Urinary bladder (tissue), 4 donors: Measurements from ENCODE around the gene APEH. TPM values are rescaled to one million over a fixed set of nuclear protein-coding genes. Genes with fewer than 3 reads are reported as not detected.
A peak's percentile ranks its signal among the peaks of the same experiment; 100 is the strongest.

Experiments
- DNase-seq: peaks from one replicate; pipeline ENCODE4 v3.0.0-alpha.2; 2015; ENCODE audit errors: extremely low spot score
- H3K27ac ChIP-seq: one replicate; pipeline ENCODE4 v1.5.1; 2013; ENCODE audit warnings: low read depth, mild to moderate bottlenecking, moderate library complexity
- H3K36me3 ChIP-seq: one replicate; pipeline ENCODE4 v1.6.1; 2013; ENCODE audit warnings: mild to moderate bottlenecking, moderate library complexity; ENCODE audit not compliant: insufficient read depth
- H3K4me1 ChIP-seq: one replicate; pipeline ENCODE4 v1.6.1; 2013; ENCODE audit warnings: mild to moderate bottlenecking, moderate library complexity; ENCODE audit not compliant: insufficient read depth
- H3K4me3 ChIP-seq: one replicate; pipeline ENCODE4 v1.5.1; 2013; ENCODE audit warnings: low read depth, low read length
- WGBS: extraction: QIAGEN DNeasy Blood & Tissue Kit; methylation state at CpG from one replicate; pipeline ENCODE4 v1.1.7; 2013; 5-methylcytosine and 5-hydroxymethylcytosine counted together
- polyA plus RNA-seq: library from polyadenylated mRNA; stranded (reverse); fragments of 200-250 nt; gene quantifications from one replicate; pipeline ENCODE4 v1.2.3, GENCODE V29; 2013
- total RNA-seq: library from RNA; depleted of rRNA; stranded (reverse); fragments of >200 nt; gene quantifications from one replicate; pipeline ENCODE4 v1.2.3, GENCODE V29; 2014
- donor health status: healthy with polysubstance abuse.
- donor health status: healthy.

The APEH gene
- total RNA-seq (51.4 TPM), polyA plus RNA-seq (73.4 TPM)

DNA sequence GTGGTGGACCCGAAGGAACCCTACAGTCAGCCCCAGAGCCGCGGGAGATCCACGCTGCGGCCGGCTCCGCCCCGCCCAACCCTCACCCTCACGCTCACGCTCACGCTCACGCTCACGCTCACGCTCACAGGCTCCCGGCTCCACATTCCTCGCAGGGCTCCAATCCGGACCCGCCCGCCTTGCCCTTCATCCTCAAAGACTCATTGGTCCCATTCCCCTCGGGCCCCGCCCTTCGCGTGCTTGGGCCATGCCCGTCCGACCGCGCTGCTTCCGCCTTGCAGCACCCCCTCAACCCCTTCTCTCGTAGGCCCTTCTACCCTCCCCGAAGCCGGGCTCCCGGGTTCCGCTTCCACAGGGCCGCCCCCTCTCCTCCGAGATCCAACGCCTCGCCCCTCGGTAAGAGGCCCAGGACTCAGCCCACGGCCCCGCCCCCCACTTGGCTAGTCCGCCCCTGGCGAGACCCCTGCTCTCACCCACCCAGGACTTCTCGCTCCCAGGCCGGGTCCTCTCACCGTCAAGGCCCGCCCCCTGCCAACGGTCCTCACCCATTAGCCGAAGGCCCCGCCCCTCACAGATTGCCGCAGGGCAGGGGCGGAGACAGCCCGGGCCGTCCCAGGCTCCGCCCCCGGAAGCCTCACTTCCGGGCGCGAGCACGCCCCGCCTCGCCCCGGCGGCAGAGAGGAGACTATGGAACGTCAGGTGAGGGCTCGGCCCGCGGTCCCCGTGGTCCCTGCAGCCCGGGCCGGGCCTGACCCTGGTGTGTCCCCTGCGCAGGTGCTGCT, at the start of gene APEH:
Gene APEH (plus strand): TSS at position 637 of the 782 bp plus-strand sequence. CDS start 51 bp downstream, at position 688.
- peak within 1 kb of the TSS; percentile 84 for H3K4me3 ChIP-seq

DNA sequence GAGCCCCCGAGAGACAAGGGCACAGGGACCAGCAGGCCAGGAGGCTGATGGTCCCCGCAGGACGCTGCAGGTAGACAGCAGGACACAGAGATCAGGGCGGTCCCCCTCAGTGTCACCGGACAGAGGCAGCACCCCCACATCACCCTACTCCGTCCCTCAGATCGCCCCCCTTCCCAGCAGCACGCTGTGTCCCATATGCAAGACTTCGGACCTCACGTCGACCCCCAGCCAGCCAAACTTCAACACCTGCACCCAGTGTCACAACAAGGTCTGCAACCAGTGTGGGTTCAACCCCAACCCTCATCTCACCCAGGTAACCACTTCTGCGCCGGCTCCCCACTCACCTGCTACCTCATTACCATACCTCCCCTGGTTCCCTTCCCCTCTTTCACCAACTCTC, 49.1 kb upstream of the APEH start:
- no peaks in the 10 kb centered on the region for H3K4me1 ChIP-seq
- no peak for DNase-seq
- no peak overlapping the region for H3K4me3 ChIP-seq
- 94% methylated on average over 13 of the region's 13 CpGs for WGBS
- H3K27ac ChIP-seq, result no peak overlapping the region
- H3K36me3 ChIP-seq, result no peaks in the 10 kb centered on the region

More for the DNA sequence above, at the start of gene APEH:
- no peaks in the 10 kb centered on the region for H3K4me1 ChIP-seq
- WGBS, result under 1% methylated on average over 71 of the region's 71 CpGs
- peaks cover 2% of the 10 kb centered on the region for H3K36me3 ChIP-seq
- DNase-seq, result peak; percentile 88
- H3K27ac ChIP-seq, result peak within 1 kb of the TSS; percentile 94

DNA sequence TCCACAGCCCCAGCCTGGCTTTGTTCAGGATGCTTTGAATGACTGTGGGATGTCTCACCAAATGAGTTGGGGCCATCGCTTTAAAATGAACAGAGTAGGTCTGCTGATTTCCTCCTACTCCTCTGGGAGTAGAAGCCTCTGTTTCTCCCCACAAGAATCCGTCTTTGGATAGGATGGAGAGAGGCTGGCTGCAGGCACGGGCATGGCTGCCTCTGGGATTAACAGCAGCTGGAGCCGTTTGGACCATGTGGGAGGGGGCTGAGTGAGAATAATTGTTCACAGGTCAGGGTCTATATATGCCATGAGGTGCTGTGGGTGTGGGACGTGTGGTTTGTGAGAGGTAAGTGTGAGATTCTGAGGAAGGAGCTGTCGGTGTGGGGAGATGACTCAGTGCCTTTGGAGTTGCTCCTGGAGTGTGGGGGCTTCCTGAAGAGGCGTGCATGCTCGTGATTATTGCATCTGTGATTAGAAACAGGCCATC, 48.0 kb upstream of the APEH start:
- Histone ChIP-seq H3K27ac (no peak overlapping the region), H3K4me1 (no peaks in the 10 kb centered on the region), H3K36me3 (no peaks in the 10 kb centered on the region), H3K4me3 (no peak overlapping the region)
- 48% methylated on average over 8 of the region's 8 CpGs for WGBS
- DNase-seq, result no peak

DNA sequence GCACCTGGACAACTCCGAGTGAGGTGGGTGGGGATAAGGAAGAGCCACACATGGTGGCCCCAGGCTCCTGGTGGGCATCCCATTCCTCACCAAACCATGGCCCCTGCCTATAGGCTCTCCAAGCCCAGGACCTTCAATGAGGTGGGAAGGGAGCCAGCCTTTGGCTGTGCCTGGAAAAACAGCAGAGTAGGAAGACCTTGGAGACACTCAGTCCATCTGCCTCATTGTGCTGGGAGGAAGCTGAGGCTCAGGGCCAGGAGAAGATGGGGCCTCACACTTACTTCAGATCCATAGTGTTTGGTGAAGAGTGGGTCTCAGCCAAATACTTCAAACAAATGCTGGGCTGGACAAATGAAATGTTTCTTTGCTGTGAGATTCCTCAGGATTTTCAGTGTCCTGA, 47.4 kb upstream of the APEH start:
- DNase-seq, result no peak
- no peaks in the 10 kb centered on the region for H3K4me1 ChIP-seq
- H3K27ac ChIP-seq, result no peak overlapping the region
- H3K4me3 ChIP-seq, result no peak overlapping the region
- WGBS, result 84% methylated on average over 1 of the region's 1 CpG
- no peaks in the 10 kb centered on the region for H3K36me3 ChIP-seq

DNA sequence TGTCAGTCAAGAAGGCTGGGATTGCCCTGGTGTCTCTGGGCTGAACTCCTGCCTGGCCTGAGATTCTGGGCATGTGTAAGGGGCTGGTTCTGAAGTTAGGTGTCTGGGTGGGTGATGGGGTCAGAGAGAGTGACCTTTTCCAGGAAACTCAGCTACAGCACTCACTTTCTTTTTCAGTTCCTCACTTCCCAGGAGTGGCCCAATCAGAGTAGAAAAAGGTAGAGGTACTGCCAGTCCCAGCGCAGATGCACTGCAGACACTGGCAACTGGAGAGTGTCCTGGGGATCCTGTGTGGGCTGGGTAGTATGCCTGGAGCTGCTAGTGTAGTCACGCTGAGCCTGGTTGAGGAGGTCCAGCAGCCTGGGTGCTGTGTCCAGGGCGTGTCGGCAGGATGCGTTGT, 46.5 kb upstream of the APEH start:
- H3K36me3 ChIP-seq, result no peaks in the 10 kb centered on the region
- no peaks in the 10 kb centered on the region for H3K4me1 ChIP-seq
- no peak overlapping the region for H3K4me3 ChIP-seq
- 86% methylated on average over 5 of the region's 5 CpGs for WGBS
- DNase-seq, result no peak
- H3K27ac ChIP-seq, result no peak overlapping the region

DNA sequence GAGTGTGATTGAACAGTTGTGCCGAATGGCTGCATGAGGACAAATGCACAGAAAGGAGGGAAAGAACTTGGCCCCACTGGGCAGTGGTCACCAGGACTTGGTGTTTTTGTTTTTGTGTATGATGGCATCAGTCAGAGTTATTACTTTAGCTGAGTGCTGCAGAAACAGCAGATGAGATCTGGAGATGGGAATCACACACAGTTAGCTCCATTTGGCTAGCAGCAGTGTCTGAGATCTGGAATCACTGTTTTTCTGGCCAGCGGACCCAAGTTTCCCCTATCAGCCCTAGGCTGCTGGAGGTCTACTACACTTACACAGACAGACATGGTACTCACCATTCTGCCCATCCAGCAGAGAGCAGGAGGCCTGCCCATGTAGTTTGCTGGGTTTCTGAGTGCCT, 45.9 kb upstream of the APEH start:
- Histone ChIP-seq H3K4me1 (no peaks in the 10 kb centered on the region), H3K36me3 (no peaks in the 10 kb centered on the region), H3K4me3 (no peak overlapping the region), H3K27ac (no peak overlapping the region)
- DNase-seq, result no peak
- 85% methylated on average over 2 of the region's 2 CpGs for WGBS

DNA sequence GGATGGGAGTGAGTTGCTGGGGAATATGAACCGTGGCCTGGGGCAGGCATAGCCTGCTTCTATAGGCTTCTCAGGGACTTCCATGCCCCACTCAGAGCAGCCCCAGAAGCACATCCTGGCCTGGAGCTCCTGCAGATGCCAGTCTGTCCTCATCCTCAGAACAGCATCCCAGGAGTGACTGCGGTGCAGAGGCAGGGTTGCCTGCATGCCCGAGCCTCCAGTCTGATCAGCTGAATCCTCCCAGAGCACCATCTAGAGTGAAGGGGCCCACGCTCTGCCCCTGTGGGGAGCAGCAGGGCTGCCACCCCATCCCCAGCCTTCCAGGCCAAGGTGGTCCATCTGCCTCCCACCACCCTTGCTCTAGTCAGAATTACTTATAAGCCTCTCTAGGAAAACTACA, 44.7 kb upstream of the APEH start:
- H3K4me1 ChIP-seq, result no peaks in the 10 kb centered on the region
- H3K36me3 ChIP-seq, result no peaks in the 10 kb centered on the region
- no peak overlapping the region for H3K4me3 ChIP-seq
- H3K27ac ChIP-seq, result no peak overlapping the region
- WGBS, result 89% methylated on average over 4 of the region's 4 CpGs
- no peak for DNase-seq

DNA sequence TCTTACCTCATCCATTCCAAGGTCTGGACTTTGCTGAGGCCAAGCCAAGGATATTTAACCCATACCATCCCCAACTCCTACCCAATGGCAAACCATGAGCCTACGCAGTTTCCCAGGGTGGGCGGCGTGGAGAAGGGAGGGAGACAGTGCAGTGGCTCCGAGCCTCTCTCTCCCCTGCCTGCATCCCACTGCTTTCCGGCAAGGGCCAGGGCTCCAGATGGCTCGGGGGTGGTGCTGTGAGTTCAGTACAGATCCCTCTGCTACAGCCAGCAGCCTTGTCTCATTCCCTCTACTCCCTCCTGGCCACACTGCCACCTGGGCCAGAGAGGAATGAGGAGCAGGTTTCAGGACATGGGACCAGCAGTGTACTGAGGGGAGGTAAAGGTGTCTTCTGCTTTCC, 44.3 kb upstream of the APEH start:
- H3K4me3 ChIP-seq, result no peak overlapping the region
- 72% methylated on average over 6 of the region's 6 CpGs for whole genome bisulfite sequencing
- no peak for DNase-seq

DNA sequence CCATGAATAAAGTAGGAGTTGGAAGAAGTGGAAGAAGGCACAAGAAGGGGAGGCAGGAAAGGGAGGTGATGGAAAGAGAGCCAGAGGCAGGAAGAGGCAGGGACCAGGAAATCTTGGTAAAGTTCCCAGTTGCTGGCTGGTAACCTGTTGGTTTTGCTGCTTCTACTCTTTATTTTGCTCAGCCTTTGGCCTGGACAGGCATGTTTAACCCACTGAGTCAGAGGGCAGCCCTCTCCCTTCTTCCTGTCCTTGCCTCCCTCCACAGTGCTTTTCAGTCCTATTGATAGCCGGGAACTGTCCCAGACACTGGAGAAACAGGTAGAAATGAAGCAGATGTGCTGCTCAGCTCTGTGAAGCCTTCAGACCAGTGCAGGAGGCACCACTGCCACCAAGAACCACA, 43.4 kb upstream of the APEH start:
- DNase-seq, result no peak
- WGBS, result 85% methylated on average over 1 of the region's 1 CpG
- Histone ChIP-seq H3K4me1 (no peaks in the 10 kb centered on the region), H3K27ac (no peak overlapping the region), H3K4me3 (no peak overlapping the region), H3K36me3 (no peaks in the 10 kb centered on the region)

More for the DNA sequence above, 44.3 kb upstream of the APEH start:
- Histone ChIP-seq H3K4me1 (no peaks in the 10 kb centered on the region), H3K36me3 (no peaks in the 10 kb centered on the region), H3K27ac (no peak overlapping the region)

DNA sequence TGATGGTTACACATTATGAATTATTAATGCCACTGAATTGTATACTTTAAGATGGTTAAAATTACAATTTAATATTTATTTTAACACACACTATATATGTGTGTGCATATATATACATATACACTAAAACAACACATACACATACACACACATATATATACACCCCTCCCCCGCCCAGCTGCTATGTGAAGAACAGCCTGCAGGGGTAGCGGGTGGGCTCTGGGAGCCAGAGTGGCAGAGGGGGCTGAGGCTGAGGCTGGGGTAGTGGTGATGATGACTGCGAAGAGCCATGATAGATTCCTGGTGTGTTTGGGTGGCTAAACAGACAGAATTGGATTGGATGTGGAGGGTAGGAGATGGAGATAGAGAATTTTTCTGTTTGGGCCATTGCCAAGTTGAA, 39.4 kb upstream of the APEH start:
- no peak for DNase-seq
- 72% methylated on average over 3 of the region's 3 CpGs for WGBS
- H3K4me1 ChIP-seq, result no peaks in the 10 kb centered on the region
- no peak overlapping the region for H3K4me3 ChIP-seq
- no peak overlapping the region for H3K27ac ChIP-seq
- H3K36me3 ChIP-seq, result no peaks in the 10 kb centered on the region

DNA sequence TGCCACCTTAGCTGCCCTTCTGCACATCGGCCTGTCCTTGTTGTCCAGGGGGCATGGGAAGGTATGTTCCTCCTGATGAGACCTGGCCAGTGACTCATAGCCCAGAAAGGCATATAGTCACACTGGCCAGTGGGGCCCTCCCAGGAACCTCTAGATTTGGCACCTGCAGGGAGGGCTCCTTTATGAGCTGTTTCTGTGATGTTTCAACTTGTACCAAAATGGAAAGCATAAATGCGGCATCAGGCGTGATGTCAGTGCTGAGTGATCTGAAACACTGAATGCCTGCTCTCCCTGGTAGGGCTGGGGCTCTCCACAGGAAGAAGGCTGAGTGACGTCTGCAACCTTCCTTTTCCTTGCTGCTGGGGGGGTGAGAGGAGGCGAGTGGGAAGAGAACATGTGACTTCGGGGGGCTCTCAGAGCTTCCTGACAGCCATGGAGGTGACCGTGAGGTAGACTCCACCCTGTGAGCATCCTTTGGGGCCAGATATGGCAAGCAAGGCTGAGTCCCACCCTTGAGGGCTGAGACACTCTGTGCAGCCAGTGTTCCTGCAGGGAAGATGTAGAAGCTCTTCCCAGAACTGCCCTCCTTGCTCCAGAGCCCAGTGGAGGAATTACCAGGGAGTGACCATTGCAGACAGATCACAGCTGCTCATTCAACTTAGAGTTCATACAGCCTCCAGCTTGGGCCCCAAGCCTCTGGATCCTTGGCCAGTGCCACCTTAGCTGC, 37.1 kb upstream of the APEH start:
- WGBS, result 60% methylated on average over 7 of the region's 7 CpGs
- no peak for DNase-seq
- Histone ChIP-seq H3K36me3 (no peaks in the 10 kb centered on the region), H3K4me1 (no peaks in the 10 kb centered on the region), H3K27ac (no peak overlapping the region), H3K4me3 (no peak overlapping the region)

DNA sequence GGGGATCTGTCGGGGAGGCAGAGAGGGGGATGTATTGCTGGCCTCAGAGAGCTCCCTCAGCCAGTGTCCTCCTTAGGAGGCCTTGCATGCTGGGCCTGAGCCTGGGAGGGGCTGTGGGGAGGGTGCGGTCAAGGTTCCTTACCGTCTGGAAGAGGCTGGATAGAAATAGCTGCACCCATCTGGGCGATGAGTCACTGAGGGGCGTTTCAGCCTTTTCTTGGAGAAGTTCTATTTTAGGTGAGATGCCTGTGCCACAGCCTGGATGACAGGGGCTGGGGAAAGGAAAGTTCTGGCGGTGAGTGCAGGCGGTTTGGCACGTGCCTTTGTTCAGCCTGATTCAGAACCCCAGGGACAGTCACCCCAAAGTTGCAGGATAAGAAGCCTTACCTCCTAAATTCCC, 35.7 kb upstream of the APEH start:
- WGBS, result 48% methylated on average over 8 of the region's 8 CpGs
- DNase-seq, result no peak

DNA sequence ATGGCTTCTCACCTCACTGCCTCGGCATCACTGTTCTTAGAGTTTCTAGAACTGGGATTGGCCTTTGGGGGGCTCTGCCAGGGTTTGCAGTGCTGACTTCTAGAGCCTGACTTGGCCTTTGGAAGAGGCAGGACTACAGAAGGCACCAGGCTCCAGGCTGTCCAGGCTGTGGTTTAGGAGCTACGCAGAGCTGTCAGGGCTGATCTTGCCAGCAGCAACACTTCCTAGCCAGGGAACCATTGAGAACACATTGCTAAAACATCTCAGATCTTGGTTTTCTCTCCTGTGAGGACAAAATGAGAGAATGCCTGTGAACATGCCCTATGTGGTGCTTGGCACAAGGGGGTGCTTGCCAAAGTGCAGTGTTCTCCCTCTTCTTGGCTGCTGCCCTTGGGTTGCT, 34.6 kb upstream of the APEH start:
- no peaks in the 10 kb centered on the region for H3K36me3 ChIP-seq
- no peaks in the 10 kb centered on the region for H3K4me1 ChIP-seq
- no peak for DNase-seq
- H3K4me3 ChIP-seq, result no peak overlapping the region
- H3K27ac ChIP-seq, result no peak overlapping the region
- WGBS, result 73% methylated on average over 2 of the region's 2 CpGs

More for the DNA sequence above, 35.7 kb upstream of the APEH start:
- Histone ChIP-seq H3K4me3 (no peak overlapping the region), H3K4me1 (no peaks in the 10 kb centered on the region), H3K27ac (no peak overlapping the region), H3K36me3 (no peaks in the 10 kb centered on the region)

DNA sequence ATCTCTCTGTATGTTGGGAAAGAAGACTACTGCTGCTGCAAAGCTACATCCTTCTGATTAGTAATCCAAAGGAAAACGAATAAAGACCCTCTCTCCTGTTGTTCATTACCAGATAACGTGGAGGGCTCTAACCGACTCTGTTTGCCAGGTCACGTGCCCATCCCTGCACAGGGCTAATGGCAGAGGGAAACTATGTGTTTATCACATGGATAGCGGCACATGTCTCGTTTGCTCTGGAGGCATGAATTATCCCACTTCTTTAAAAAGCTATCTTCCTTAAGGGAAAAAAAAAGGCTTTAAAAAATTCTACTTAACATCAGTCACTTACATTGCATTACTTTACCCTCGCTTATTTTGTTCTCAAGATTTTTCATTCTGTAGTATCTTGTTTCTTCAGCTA, 32.9 kb upstream of the APEH start:
- Histone ChIP-seq H3K36me3 (no peaks in the 10 kb centered on the region), H3K4me3 (no peak overlapping the region), H3K27ac (no peak overlapping the region), H3K4me1 (no peaks in the 10 kb centered on the region)
- DNase-seq, result no peak
- 58% methylated on average over 7 of the region's 7 CpGs for WGBS
